Testis (tissue), 3 donors: Measurements from ENCODE around the gene OSBPL5. TPM values are rescaled to one million over a fixed set of nuclear protein-coding genes. Genes with fewer than 3 reads are reported as not detected.

Experiments
- DNase-seq: peaks from one replicate; pipeline ENCODE4 v3.0.0-alpha.2; 2019
- H3K27ac ChIP-seq, 2 donors: fragments of 200-600 bp; sonication (generic); one replicate each; pipeline ENCODE4 v1.5.1; 2019
- H3K27me3 ChIP-seq: fragments of 200-600 bp; sonication (generic); one replicate; pipeline ENCODE4 v1.5.1; 2019
- H3K36me3 ChIP-seq: fragments of 200-600 bp; sonication (generic); one replicate; pipeline ENCODE4 v1.5.1; 2017; ENCODE audit warnings: low read depth; ENCODE audit errors: missing control alignments
- H3K4me1 ChIP-seq: fragments of 200-600 bp; sonication (generic); one replicate; pipeline ENCODE4 v1.5.1; 2019
- H3K4me3 ChIP-seq, 2 donors: fragments of 200-600 bp; sonication (generic); one replicate each; pipeline ENCODE4 v1.5.1; 2017 to 2019
- H3K9me3 ChIP-seq: fragments of 200-600 bp; sonication (generic); one replicate; pipeline ENCODE4 v1.5.1; 2017
- CTCF ChIP-seq, 3 experiments: fragments of 450-650 bp in 2 of 3; fragments of 200-600 bp in 1 of 3; sonication (generic) in 1 of 3; IDR thresholded peaks; one replicate each; pipeline ENCODE4 v1.5.1; 2016 to 2019; ENCODE audit warnings: antibody characterized with exemption in 3 of 3, mild to moderate bottlenecking in 2 of 3, moderate library complexity in 1 of 3
- POLR2A ChIP-seq: fragments of 450-650 bp; IDR thresholded peaks from one replicate; pipeline ENCODE4 v1.6.1; 2017; ENCODE audit warnings: antibody characterized with exemption, mild to moderate bottlenecking, moderate library complexity
- WGBS, 2 donors: methylation state at CpG; one replicate each; pipeline ENCODE4 v1.1.5; 2018; 5-methylcytosine and 5-hydroxymethylcytosine counted together
- intact Hi-C: fragments of 100-400 bp; cut with DNase I; formaldehyde crosslinking; loops from one replicate; pipeline ENCODE4 v1.15.1; 2023; ENCODE audit warnings: low total_unique reads
- polyA plus RNA-seq: library from polyadenylated mRNA; stranded (reverse); fragments of 350-450 nt; fragmentation: Illumina TruSeq; extraction: RNeasy Lipid Tissue Mini Kit (QIAGEN cat#74804); gene quantifications from one replicate; pipeline ENCODE4 v1.2.3, GENCODE V29; 2014; ENCODE audit warnings: low read depth, low replicate concordance; ENCODE audit not compliant: insufficient read depth
- total RNA-seq, 2 donors: library from RNA; depleted of rRNA; stranded (reverse); fragments of >200 nt; gene quantifications; one replicate each; pipeline ENCODE4 v1.2.3, GENCODE V29; 2016

OSBPL5 gene
- total and polyA plus RNA-seq, 3 donors from 2014 or later: 8.9 to 18.1 (median 13.2) TPM

GRCh38 chr11:3134651-3135480 lies 30.2 kb downstream of the OSBPL5 start:
- no peaks in the 10 kb centered on the region for H3K36me3 ChIP-seq
- intact Hi-C loops: no loop called here
- H3K9me3 ChIP-seq: no peaks in the 10 kb centered on the region
- no peaks in the 10 kb centered on the region for H3K27me3 ChIP-seq
- WGBS, 2 donors: 76 to 82% methylated on average over 13 to 27 of the region's 27 CpGs
- DNase-seq: no peak
- H3K27ac ChIP-seq: no peak overlapping the region
- no peak overlapping the region for H3K4me3 ChIP-seq
- TF ChIP-seq CTCF (IDR thresholded peaks at IDR 0.05): no peak
- TF ChIP-seq POLR2A: no peak
- no peaks in the 10 kb centered on the region for H3K4me1 ChIP-seq

GRCh38 chr11:3134218-3134621 lies 30.9 kb downstream of the OSBPL5 start:
- Histone ChIP-seq H3K27ac (no peak overlapping the region), H3K9me3 (no peaks in the 10 kb centered on the region), H3K4me3 (no peak overlapping the region), H3K4me1 (no peaks in the 10 kb centered on the region), H3K36me3 (no peaks in the 10 kb centered on the region), H3K27me3 (no peaks in the 10 kb centered on the region)
- WGBS, 2 donors: 73 to 100% methylated on average over 1 to 4 of the region's 4 CpGs
- TF ChIP-seq POLR2A (no peak), CTCF (IDR thresholded peaks at IDR 0.05) (no peak)
- DNase-seq: no peak
- intact Hi-C loops: no loop called here

GRCh38 chr11:3133261-3134217 lies 31.6 kb downstream of the OSBPL5 start:
- no peak overlapping the region for H3K27ac ChIP-seq

GRCh38 chr11:3132831-3133260 lies 32.3 kb downstream of the OSBPL5 start:
- Histone ChIP-seq H3K27me3 (no peaks in the 10 kb centered on the region), H3K4me1 (peaks cover 3% of the 10 kb centered on the region), H3K4me3 (no peak overlapping the region), H3K36me3 (no peaks in the 10 kb centered on the region), H3K27ac (no peak overlapping the region), H3K9me3 (no peaks in the 10 kb centered on the region)
- intact Hi-C loops: no loop called here
- DNase-seq: no peak
- WGBS, 2 donors: 84 to 91% methylated on average over 8 of the region's 8 CpGs
- TF ChIP-seq CTCF (IDR thresholded peaks at IDR 0.05) (no peak), POLR2A (no peak)

More at GRCh38 chr11:3133261-3134217, 31.6 kb downstream of the OSBPL5 start:
- 84 to 90% methylated on average over 11 to 23 of the region's 23 CpGs for WGBS, 2 donors
- Histone ChIP-seq H3K4me1 (no peaks in the 10 kb centered on the region), H3K4me3 (no peak overlapping the region), H3K36me3 (no peaks in the 10 kb centered on the region), H3K9me3 (no peaks in the 10 kb centered on the region), H3K27me3 (no peaks in the 10 kb centered on the region)
- intact Hi-C loops: no loop called here
- TF ChIP-seq CTCF (IDR thresholded peaks at IDR 0.05) (no peak), POLR2A (no peak)
- no peak for DNase-seq
